HCT116 (cell line): Measurements from ENCODE around the gene LIN9.

Experiments
- CTCF ChIP-seq, 3 experiments: fragments of 200-600 bp in 1 of 3; sonication (generic) in 1 of 3; IDR thresholded peaks in 2 of 3; conservative IDR thresholded peaks in 1 of 3; 2 replicates each; pipeline ENCODE4 v1.5.1; 2012 to 2017; ENCODE audit warnings: low read depth in 2 of 3, low read length in 2 of 3, antibody characterized with exemption in 1 of 3, borderline replicate concordance in 1 of 3, control low read depth in 1 of 3, mild to moderate bottlenecking in 1 of 3, mixed read lengths in 1 of 3, mixed run types in 1 of 3, moderate library complexity in 1 of 3; ENCODE audit not compliant: insufficient read depth in 1 of 3
- POLR2A ChIP-seq: IDR thresholded peaks from 2 replicates; pipeline ENCODE4 v1.7.0; 2011; ENCODE audit warnings: borderline replicate concordance; ENCODE audit not compliant: insufficient read depth, insufficient read length; ENCODE audit errors: extremely low read depth
- TF ChIP-seq, protein P1 (sequence below): IDR thresholded peaks from 2 replicates; pipeline ENCODE4 v1.6.1; 2012

DNA sequence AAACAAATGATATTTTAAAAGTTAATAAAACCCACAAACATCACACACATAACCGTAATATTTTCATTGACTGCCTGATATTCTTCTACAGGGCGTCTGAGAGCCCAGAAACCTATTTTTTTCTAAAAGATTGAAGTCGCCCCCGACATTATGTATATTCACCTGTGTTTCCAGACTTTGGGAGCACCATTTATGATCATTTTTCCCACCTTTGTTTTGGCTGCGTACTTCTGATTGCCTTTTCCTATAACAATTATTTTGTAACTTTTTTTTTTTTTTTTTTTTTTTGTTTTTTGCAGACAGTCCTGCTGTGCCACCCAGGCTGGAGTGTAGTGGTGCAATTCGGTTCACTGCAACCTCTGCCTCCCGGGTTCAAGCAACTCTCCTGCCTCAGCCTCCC, 121.6 kb downstream of the LIN9 start:
- no peak for TF ChIP-seq CTCF (IDR thresholded peaks at IDR 0.05 in 2 of 3, conservative IDR thresholded peaks at IDR 0.05 in 1 of 3; ENCODE audit: borderline replicate concordance in 1 of 3, insufficient read depth in 1 of 3, low read depth in 2 of 3, low read length in 2 of 3)
- TF ChIP-seq POLR2A, result no peak
- TF ChIP-seq, protein P1, sequence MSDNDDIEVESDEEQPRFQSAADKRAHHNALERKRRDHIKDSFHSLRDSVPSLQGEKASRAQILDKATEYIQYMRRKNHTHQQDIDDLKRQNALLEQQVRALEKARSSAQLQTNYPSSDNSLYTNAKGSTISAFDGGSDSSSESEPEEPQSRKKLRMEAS, result no peak
